HL-60 (cell line): ENCODE results near the gene TAS2R13.

ENCODE experiments used
- GABPA ChIP-seq: IDR thresholded peaks from 2 replicates; pipeline ENCODE4 v1.6.1; 2012; ENCODE audit warnings: low read depth
- TF ChIP-seq, protein P1 (sequence below): IDR thresholded peaks from one replicate; pipeline ENCODE4 v1.5.1; 2011; ENCODE audit warnings: low read length, control low read depth, inconsistent platforms; ENCODE audit not compliant: insufficient read depth

DNA sequence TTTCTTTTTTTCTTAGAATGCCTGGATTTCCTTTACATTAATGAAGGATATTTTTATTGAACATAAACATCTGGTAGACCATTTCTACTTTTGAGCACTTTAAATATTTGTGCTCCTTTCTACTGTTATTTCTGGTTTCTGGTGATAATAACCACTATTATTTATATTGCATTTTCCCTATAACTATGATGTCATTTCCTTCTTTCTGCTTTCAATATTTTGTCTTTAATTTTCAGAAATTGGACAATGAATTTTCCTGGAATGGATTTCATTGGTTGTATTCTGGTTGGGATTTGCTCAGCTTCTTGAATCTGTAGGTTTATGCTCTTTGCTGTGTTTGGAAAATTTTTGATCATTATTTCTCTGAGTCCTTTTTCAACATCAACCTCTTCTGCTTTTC is 20.1 kb downstream of the TAS2R13 start:
- TF ChIP-seq, protein P1, sequence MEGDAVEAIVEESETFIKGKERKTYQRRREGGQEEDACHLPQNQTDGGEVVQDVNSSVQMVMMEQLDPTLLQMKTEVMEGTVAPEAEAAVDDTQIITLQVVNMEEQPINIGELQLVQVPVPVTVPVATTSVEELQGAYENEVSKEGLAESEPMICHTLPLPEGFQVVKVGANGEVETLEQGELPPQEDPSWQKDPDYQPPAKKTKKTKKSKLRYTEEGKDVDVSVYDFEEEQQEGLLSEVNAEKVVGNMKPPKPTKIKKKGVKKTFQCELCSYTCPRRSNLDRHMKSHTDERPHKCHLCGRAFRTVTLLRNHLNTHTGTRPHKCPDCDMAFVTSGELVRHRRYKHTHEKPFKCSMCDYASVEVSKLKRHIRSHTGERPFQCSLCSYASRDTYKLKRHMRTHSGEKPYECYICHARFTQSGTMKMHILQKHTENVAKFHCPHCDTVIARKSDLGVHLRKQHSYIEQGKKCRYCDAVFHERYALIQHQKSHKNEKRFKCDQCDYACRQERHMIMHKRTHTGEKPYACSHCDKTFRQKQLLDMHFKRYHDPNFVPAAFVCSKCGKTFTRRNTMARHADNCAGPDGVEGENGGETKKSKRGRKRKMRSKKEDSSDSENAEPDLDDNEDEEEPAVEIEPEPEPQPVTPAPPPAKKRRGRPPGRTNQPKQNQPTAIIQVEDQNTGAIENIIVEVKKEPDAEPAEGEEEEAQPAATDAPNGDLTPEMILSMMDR, result no peak
- no peak for TF ChIP-seq GABPA
